ENCODE measurements around the gene ZNRF2.

ZNRF2 gene

GRCh38 chr7:30253796-30254165, 30.6 kb upstream of the ZNRF2 start:
- Histone ChIP-seq H3K27me3 (ENCODE audit: insufficient read depth, poor library complexity, severe bottlenecking) (no peaks in the 10 kb centered on the region), H3K4me1 (ENCODE audit: insufficient read depth, poor library complexity, severe bottlenecking) (no peaks in the 10 kb centered on the region), H3K4me3 (ENCODE audit: severe bottlenecking) (no peak overlapping the region), H3K36me3 (ENCODE audit: low read depth) (no peaks in the 10 kb centered on the region), H3K27ac (ENCODE audit: poor library complexity, severe bottlenecking) (no peak overlapping the region), H3K9me3 (ENCODE audit: severe bottlenecking) (no peaks in the 10 kb centered on the region)
- DNase-seq (ENCODE audit: low spot score) (no peak), ATAC-seq (ENCODE audit: low read depth) (no peak)
- TF ChIP-seq CTCF (IDR thresholded peaks at IDR 0.05; ENCODE audit: poor library complexity, severe bottlenecking): no peak

GRCh38 chr7:30254248-30254647, 30.1 kb upstream of the ZNRF2 start:
- H3K4me1 ChIP-seq (ENCODE audit: insufficient read depth, poor library complexity, severe bottlenecking): no peaks in the 10 kb centered on the region
- no peak for ATAC-seq (ENCODE audit: low read depth)
- no peaks in the 10 kb centered on the region for H3K36me3 ChIP-seq (ENCODE audit: low read depth)
- H3K9me3 ChIP-seq (ENCODE audit: severe bottlenecking): no peaks in the 10 kb centered on the region
- no peak overlapping the region for H3K27ac ChIP-seq (ENCODE audit: poor library complexity, severe bottlenecking)
- H3K27me3 ChIP-seq (ENCODE audit: insufficient read depth, poor library complexity, severe bottlenecking): no peaks in the 10 kb centered on the region
- no peak overlapping the region for H3K4me3 ChIP-seq (ENCODE audit: severe bottlenecking)
- DNase-seq (ENCODE audit: low spot score): no peak
- no peak for TF ChIP-seq CTCF (IDR thresholded peaks at IDR 0.05; ENCODE audit: poor library complexity, severe bottlenecking)

GRCh38 chr7:30254717-30255063, 29.7 kb upstream of the ZNRF2 start:
- DNase-seq (ENCODE audit: low spot score) (no peak), ATAC-seq (ENCODE audit: low read depth) (no peak)
- Histone ChIP-seq H3K4me1 (ENCODE audit: insufficient read depth, poor library complexity, severe bottlenecking) (no peaks in the 10 kb centered on the region), H3K27me3 (ENCODE audit: insufficient read depth, poor library complexity, severe bottlenecking) (no peaks in the 10 kb centered on the region), H3K27ac (ENCODE audit: poor library complexity, severe bottlenecking) (no peak overlapping the region), H3K9me3 (ENCODE audit: severe bottlenecking) (no peaks in the 10 kb centered on the region), H3K4me3 (ENCODE audit: severe bottlenecking) (no peak overlapping the region), H3K36me3 (ENCODE audit: low read depth) (no peaks in the 10 kb centered on the region)
- no peak for TF ChIP-seq CTCF (IDR thresholded peaks at IDR 0.05; ENCODE audit: poor library complexity, severe bottlenecking)

- ATAC-seq (ENCODE audit: low read depth) (no peak), DNase-seq (ENCODE audit: low spot score) (no peak)
- no peak overlapping the region for H3K27ac ChIP-seq (ENCODE audit: poor library complexity, severe bottlenecking)
- no peak overlapping the region for H3K4me3 ChIP-seq (ENCODE audit: severe bottlenecking)
- TF ChIP-seq CTCF (IDR thresholded peaks at IDR 0.05; ENCODE audit: poor library complexity, severe bottlenecking): no peak
- H3K4me1 ChIP-seq (ENCODE audit: insufficient read depth, poor library complexity, severe bottlenecking): no peaks in the 10 kb centered on the region
- H3K36me3 ChIP-seq (ENCODE audit: low read depth): no peaks in the 10 kb centered on the region
- no peaks in the 10 kb centered on the region for H3K9me3 ChIP-seq (ENCODE audit: severe bottlenecking)
- H3K27me3 ChIP-seq (ENCODE audit: insufficient read depth, poor library complexity, severe bottlenecking): no peaks in the 10 kb centered on the region
Measured at GRCh38 chr7:30255064-30255769, 29.2 kb upstream of the ZNRF2 start.

- Histone ChIP-seq H3K4me3 (ENCODE audit: severe bottlenecking) (no peak overlapping the region), H3K36me3 (ENCODE audit: low read depth) (no peaks in the 10 kb centered on the region), H3K4me1 (ENCODE audit: insufficient read depth, poor library complexity, severe bottlenecking) (no peaks in the 10 kb centered on the region), H3K9me3 (ENCODE audit: severe bottlenecking) (no peaks in the 10 kb centered on the region), H3K27me3 (ENCODE audit: insufficient read depth, poor library complexity, severe bottlenecking) (no peaks in the 10 kb centered on the region), H3K27ac (ENCODE audit: poor library complexity, severe bottlenecking) (no peak overlapping the region)
- no peak for TF ChIP-seq CTCF (IDR thresholded peaks at IDR 0.05; ENCODE audit: poor library complexity, severe bottlenecking)
- no peak for DNase-seq (ENCODE audit: low spot score)
- no peak for ATAC-seq (ENCODE audit: low read depth)
Measured at GRCh38 chr7:30256349-30256858, 28.0 kb upstream of the ZNRF2 start.
